Measurements from ENCODE around the gene MUC13.

Gene MUC13

DNA sequence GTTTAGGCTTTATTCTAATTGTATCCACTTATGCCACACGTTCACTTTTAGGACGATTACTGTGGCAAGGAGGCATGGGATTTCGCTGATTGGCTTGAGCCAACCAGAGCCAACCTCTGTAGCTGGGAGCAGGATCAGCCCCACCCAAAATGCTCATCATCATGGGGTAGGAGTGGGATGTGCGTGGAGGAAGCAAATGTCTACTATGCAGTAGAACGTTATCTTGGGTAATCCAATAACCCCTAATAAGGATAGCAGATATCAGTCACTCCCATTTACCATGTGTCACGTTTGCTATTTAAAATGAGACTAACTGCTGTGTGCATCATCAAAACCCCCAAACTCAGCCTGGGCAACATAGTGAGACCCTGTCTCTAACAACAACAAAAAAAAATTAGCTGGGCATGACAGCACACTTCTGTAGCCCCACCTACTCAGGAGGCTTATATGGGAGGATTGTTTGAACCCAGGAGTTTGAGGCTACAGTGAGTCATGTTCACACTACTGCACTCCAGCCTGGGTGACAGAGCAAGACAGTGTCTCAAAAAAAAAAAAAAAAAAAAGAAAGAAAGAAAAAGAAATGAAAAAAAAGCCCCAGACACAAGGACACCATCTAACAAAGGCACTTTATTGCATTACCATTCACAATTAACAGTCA, 29.6 kb downstream of the MUC13 start:
- Mint-ChIP-seq H3K4me3 (no peak overlapping the region), H3K9me3 (no peaks in the 10 kb centered on the region), H3K36me3 (ENCODE audit: insufficient read depth) (no peaks in the 10 kb centered on the region), H3K27ac (no peak overlapping the region), H3K4me1 (ENCODE audit: low read depth in 2 of 2) (peaks cover 4 to 13% of the 10 kb centered on the region in 2 donors), H3K27me3 (peaks cover 13 to 15% of the 10 kb centered on the region in 2 donors)
- ATAC-seq (replicated peaks) (no peak), DNase-seq (no peak)

- Mint-ChIP-seq H3K9me3 (no peaks in the 10 kb centered on the region), H3K4me3 (no peak overlapping the region), H3K4me1 (ENCODE audit: low read depth in 2 of 2) (peaks cover 4 to 13% of the 10 kb centered on the region in 2 donors), H3K27ac (no peak overlapping the region), H3K27me3 (peaks cover 13 to 15% of the 10 kb centered on the region in 2 donors), H3K36me3 (ENCODE audit: insufficient read depth) (no peaks in the 10 kb centered on the region)
- no peak for DNase-seq
- ATAC-seq (replicated peaks) = no peak
Measured at GRCh38 chr3:124903896-124904834, 30.4 kb downstream of the MUC13 start.

- ATAC-seq (replicated peaks) (no peak), DNase-seq (no peak)
- Mint-ChIP-seq H3K9me3 (no peaks in the 10 kb centered on the region), H3K4me3 (no peak overlapping the region), H3K4me1 (ENCODE audit: low read depth in 2 of 2) (peaks cover 4 to 13% of the 10 kb centered on the region in 2 donors), H3K27ac (no peak overlapping the region), H3K36me3 (ENCODE audit: insufficient read depth) (no peaks in the 10 kb centered on the region), H3K27me3 (peaks cover 0 to 7% of the 10 kb centered on the region in 2 donors)
Measured at GRCh38 chr3:124896824-124897526, 37.6 kb downstream of the MUC13 start.

GRCh38 chr3:124895756-124896155, 38.8 kb downstream of the MUC13 start:
- DNase-seq (no peak), ATAC-seq (replicated peaks) (no peak)
- H3K9me3 Mint-ChIP-seq = no peaks in the 10 kb centered on the region
- H3K27ac Mint-ChIP-seq = no peak overlapping the region
- peaks cover 0 to 4% of the 10 kb centered on the region in 2 donors for H3K27me3 Mint-ChIP-seq
- H3K4me1 Mint-ChIP-seq (ENCODE audit: low read depth in 2 of 2) = peaks cover 1 to 5% of the 10 kb centered on the region in 2 donors
- no peak overlapping the region for H3K4me3 Mint-ChIP-seq
- H3K36me3 Mint-ChIP-seq (ENCODE audit: insufficient read depth) = no peaks in the 10 kb centered on the region

DNA sequence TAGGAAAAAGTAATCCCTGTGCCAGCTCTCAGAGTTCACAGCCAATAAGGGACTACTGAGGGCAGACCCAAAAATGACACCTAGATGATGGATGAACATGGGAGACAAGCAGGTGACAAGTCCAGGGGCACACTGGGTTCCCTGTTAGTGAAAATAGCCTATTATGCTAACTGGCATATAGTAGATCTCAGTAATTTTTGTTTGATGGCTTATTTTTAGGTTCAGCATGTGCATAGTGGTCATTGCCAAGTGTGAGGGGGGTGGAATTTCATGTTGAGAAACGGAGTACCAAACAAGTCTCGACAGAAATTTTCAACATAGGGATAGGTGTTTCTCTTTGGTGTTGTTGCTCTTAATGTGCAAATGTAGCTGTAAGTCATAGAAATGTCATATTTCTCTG, 41.0 kb downstream of the MUC13 start:
- H3K27ac Mint-ChIP-seq = no peak overlapping the region
- H3K27me3 Mint-ChIP-seq = peaks cover 16 to 27% of the 10 kb centered on the region in 2 donors
- no peak overlapping the region for H3K4me3 Mint-ChIP-seq
- H3K4me1 Mint-ChIP-seq (ENCODE audit: low read depth in 2 of 2) = no peaks in the 10 kb centered on the region
- no peaks in the 10 kb centered on the region for H3K36me3 Mint-ChIP-seq (ENCODE audit: insufficient read depth)
- ATAC-seq (replicated peaks) (no peak), DNase-seq (no peak)
- H3K9me3 Mint-ChIP-seq = no peaks in the 10 kb centered on the region

DNA sequence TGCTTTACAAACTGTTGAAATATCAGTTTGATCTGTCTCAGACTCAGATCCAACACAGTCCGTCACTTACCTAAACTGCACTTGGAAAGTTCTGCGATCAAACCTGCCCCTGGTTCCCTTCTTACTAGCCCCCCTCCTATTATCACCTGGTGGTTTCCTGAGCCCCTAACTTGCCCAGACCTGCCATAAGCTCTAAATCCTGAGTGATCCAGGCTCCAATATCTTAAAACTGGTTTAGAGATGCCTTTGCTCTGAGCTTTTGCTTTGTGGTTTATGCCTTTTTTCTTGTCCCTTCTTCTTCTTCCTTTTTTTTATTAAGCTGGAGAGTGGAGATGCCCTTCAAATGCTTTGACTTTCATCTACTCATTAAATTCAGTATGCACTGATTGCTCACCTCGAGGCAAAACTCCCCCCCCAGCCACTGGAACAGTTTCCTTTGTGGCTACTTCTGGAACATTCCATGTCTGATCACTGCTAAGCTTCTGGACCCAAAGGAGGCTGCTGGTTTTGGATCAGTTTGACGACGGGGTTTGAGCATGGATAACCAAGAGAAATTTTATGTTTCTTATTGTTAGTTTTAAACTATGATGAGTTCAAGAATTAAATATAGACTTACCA, 43.9 kb downstream of the MUC13 start:
- H3K4me1 Mint-ChIP-seq (ENCODE audit: low read depth in 2 of 2) = peaks cover 0 to 7% of the 10 kb centered on the region in 2 donors
- no peak for DNase-seq
- no peaks in the 10 kb centered on the region for H3K9me3 Mint-ChIP-seq
- H3K27ac Mint-ChIP-seq = no peak overlapping the region
- H3K36me3 Mint-ChIP-seq (ENCODE audit: insufficient read depth) = peaks cover 3% of the 10 kb centered on the region
- peaks cover 33 to 43% of the 10 kb centered on the region in 2 donors for H3K27me3 Mint-ChIP-seq
- ATAC-seq (replicated peaks) = no peak
- no peak overlapping the region for H3K4me3 Mint-ChIP-seq

DNA sequence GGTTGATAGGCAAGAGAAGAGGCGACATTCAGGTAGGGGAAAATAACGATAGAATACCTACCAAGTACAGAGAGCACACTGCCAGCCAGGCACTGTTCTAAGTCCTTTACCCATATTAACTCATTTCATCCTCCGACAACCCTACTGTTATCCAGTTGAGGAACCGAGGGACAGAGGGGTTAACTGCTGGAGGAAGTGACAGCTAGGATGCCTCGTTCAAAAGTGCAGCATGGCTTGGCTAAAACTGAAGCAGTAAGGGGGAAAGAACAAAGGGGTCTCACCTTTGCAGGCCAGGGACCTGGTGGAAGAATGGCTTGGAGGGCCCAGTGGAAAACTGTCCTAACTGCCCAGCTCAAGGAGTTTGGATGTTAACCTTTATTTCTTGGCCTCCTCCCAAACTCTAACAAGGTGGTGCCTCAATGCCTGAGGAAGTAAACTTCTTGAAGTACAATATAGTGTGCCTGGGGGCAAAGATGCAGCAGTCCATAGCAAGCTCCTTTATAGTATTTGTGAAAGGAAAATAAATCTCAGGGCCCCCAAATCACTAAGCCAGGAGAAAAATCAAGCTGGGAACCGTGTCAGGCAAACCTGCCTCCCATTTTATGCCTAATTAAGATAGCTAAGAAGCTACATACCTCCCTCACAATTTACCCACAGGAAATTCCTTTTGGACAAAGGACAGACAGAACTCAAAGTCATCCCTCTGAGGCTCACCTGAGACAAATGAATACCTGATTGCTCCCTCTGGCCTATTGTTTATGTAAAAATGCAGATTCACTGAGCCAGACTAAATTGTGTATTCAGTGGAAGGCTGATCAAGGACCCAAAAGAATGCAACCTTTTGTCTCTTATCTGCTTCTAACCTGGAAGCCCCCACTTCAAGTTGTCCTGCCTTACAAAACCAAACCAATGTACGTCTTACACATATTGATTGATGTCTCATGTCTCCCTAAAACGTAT, 45.8 kb downstream of the MUC13 start:
- Mint-ChIP-seq H3K36me3 (ENCODE audit: insufficient read depth) (peaks cover 3% of the 10 kb centered on the region), H3K27me3 (peaks cover 46 to 63% of the 10 kb centered on the region in 2 donors), H3K4me1 (ENCODE audit: low read depth in 2 of 2) (peaks cover 0 to 7% of the 10 kb centered on the region in 2 donors)

DNA sequence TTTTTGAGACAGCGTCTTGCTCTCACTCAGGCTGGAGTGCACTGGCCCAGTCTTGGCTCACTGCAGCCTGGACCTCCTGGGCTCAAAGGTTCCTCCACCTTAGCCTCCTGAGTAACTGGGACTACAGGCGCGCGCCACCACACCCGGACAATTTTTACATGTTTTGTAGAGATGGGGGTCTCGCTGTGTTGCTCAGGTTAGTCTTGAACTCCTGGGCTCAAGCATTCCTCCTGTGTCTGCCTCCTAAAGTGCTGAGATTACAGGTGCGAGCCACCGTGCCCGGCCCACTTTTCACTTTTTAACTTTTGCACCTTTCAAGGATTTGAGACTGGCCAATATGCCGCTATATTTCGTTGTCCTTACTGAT, 46.6 kb downstream of the MUC13 start:
- Mint-ChIP-seq H3K36me3 (ENCODE audit: insufficient read depth) (peaks cover 6% of the 10 kb centered on the region), H3K27me3 (peaks cover 52 to 70% of the 10 kb centered on the region in 2 donors), H3K4me3 (peak overlapping the region; percentile 72 to 77), H3K4me1 (ENCODE audit: low read depth in 2 of 2) (peaks cover 0 to 7% of the 10 kb centered on the region in 2 donors), H3K27ac (no peak overlapping the region), H3K9me3 (no peaks in the 10 kb centered on the region)
- no peak for ATAC-seq (replicated peaks)
- DNase-seq = no peak

More for the DNA sequence above, 45.8 kb downstream of the MUC13 start:
- no peak for ATAC-seq (replicated peaks)
- peak overlapping the region; percentile 72 to 77 for H3K4me3 Mint-ChIP-seq
- no peak overlapping the region for H3K27ac Mint-ChIP-seq
- H3K9me3 Mint-ChIP-seq = no peaks in the 10 kb centered on the region
- no peak for DNase-seq

DNA sequence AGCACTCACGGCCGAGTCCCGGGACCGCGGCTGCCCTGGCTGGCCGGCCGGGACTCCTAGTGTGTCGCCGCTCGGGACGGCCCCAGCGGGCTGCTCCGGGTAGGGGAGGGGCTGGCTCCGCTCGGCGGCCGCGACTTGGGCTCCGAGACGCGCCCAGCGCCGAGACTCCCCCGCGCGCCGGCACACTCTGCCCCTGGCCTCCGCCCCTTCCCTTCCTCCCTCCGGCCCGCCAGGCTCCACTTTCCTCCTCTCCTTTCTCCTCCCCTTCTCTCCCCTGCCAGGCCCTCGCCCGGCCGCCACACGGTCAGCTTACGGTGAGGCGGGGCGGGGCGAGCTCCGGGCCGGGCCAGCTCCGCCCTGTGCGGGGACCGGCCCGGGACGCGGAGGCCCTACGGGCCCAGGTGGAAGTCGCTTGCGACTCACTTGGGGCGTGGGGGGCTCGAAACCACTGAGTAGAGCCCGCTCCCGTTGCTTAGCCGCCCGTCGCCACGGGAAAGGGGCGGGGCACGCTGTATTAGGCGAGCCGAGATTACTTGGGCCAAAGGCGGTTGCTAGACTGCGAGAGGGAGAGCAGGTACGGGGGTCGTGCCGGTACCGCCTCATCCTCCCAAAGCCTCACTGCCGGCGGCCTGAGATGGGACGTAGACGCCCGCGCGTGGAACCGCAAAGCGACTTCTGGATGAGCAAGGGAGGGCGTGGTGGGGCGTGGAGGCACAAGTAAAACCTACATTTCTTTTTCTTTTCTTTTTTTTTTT, 47.2 kb downstream of the MUC13 start, which contains the start of gene ITGB5:
Gene ITGB5 (minus strand): TSS at position 189 of the 755 bp plus-strand sequence. CDS start 365 bp downstream, outside the sequence.
- Mint-ChIP-seq H3K27ac (no peak within 1 kb of the TSS), H3K9me3 (no peaks in the 10 kb centered on the region), H3K27me3 (peaks cover 55 to 75% of the 10 kb centered on the region in 2 donors), H3K36me3 (ENCODE audit: insufficient read depth) (peaks cover 6% of the 10 kb centered on the region), H3K4me1 (ENCODE audit: low read depth in 2 of 2) (peaks cover 0 to 7% of the 10 kb centered on the region in 2 donors), H3K4me3 (peak within 1 kb of the TSS; percentile 72 to 77)
- DNase-seq (peak in 2 of 3 experiments; percentile 2 to 6), ATAC-seq (replicated peaks) (peak; percentile 59)

- peak in 1 of 3 experiments; percentile 6 for DNase-seq
Measured at GRCh38 chr3:124886168-124887056, 48.1 kb downstream of the MUC13 start.

More at GRCh38 chr3:124886168-124887056, 48.1 kb downstream of the MUC13 start:
- Mint-ChIP-seq H3K9me3 (no peaks in the 10 kb centered on the region), H3K4me3 (peak overlapping the region; percentile 58 to 64), H3K36me3 (ENCODE audit: insufficient read depth) (peaks cover 6% of the 10 kb centered on the region), H3K27me3 (peaks cover 60 to 84% of the 10 kb centered on the region in 2 donors), H3K4me1 (ENCODE audit: low read depth in 2 of 2) (peaks cover 0 to 7% of the 10 kb centered on the region in 2 donors), H3K27ac (no peak overlapping the region)
- peak; percentile 73 for ATAC-seq (replicated peaks)
